Measurements from ENCODE around the gene ZNF771.

The ZNF771 gene

GRCh38 chr16:30369091-30369937, 38.1 kb upstream of the ZNF771 start:
- peak overlapping the region; percentile 88 for H3K27ac ChIP-seq
- POLR2A ChIA-PET (ENCODE audit: low non-redundant PET), result no interaction called here
- no peak for DNase-seq (ENCODE audit: low spot score)
- CTCF ChIA-PET, result interaction anchor here (0.5 to 1.1 kb wide), 3 partner anchors 9 to 40 kb away, joined by 3 to 4 read pairs (median 4); no protein-coding TSS in a partner anchor
- TF ChIP-seq CTCF (conservative IDR thresholded peaks at IDR 0.05; ENCODE audit: low read depth), result no peak

- no peak for DNase-seq (ENCODE audit: low spot score)
- POLR2A ChIA-PET (ENCODE audit: low non-redundant PET), result no interaction called here
- peak overlapping the region; percentile 88 for H3K27ac ChIP-seq
- CTCF ChIA-PET, result interaction anchor here (0.5 to 0.6 kb wide), 2 partner anchors 8 to 40 kb away, joined by 3 to 4 read pairs; no protein-coding TSS in a partner anchor
- TF ChIP-seq CTCF (conservative IDR thresholded peaks at IDR 0.05; ENCODE audit: low read depth), result no peak
These were observed 37.4 kb upstream of the ZNF771 start for GRCh38 chr16:30369938-30370455.

- POLR2A ChIA-PET (ENCODE audit: low non-redundant PET), result interaction anchor here (0.6 to 0.8 kb wide), 3 partner anchors 11 to 37 kb away, joined by 3 to 4 read pairs (median 4); partner anchors contain the start of gene ZNF771
- peak; percentile 100 for DNase-seq (ENCODE audit: low spot score)
- CTCF ChIA-PET, result interaction anchor here (0.8 kb wide), 1 partner anchor 39 kb away, joined by 3 read pairs; no protein-coding TSS in a partner anchor
- no peak for TF ChIP-seq CTCF (conservative IDR thresholded peaks at IDR 0.05; ENCODE audit: low read depth)
- peak within 1 kb of the TSS; percentile 88 for H3K27ac ChIP-seq
These were observed 36.8 kb upstream of the ZNF771 start, which contains the start of gene TBC1D10B for GRCh38 chr16:30370456-30371247. Gene TBC1D10B, minus strand, starts transcription at chr16:30370494. Its CDS starts 311 bp downstream, at chr16:30370183.

- ChIA-PET CTCF (interaction anchor here (0.8 kb wide), 1 partner anchor 38 kb away, joined by 3 read pairs; no protein-coding TSS in a partner anchor), POLR2A (ENCODE audit: low non-redundant PET) (interaction anchor here (0.7 to 0.8 kb wide), 2 partner anchors 12 to 36 kb away, joined by 3 to 4 read pairs; partner anchors contain the start of gene ZNF771)
- TF ChIP-seq CTCF (conservative IDR thresholded peaks at IDR 0.05; ENCODE audit: low read depth), result no peak
- no peak for DNase-seq (ENCODE audit: low spot score)
- H3K27ac ChIP-seq, result peak overlapping the region; percentile 81
These were observed 36.1 kb upstream of the ZNF771 start for GRCh38 chr16:30371248-30371816.

- ChIA-PET POLR2A (ENCODE audit: low non-redundant PET) (no interaction called here), CTCF (no interaction called here)
- H3K27ac ChIP-seq, result peak overlapping the region; percentile 81
- DNase-seq (ENCODE audit: low spot score), result no peak
- no peak for TF ChIP-seq CTCF (conservative IDR thresholded peaks at IDR 0.05; ENCODE audit: low read depth)
These were observed 35.2 kb upstream of the ZNF771 start for GRCh38 chr16:30372038-30372712.

Data from RWPE1 (cell line).